Neural progenitor cell (in vitro differentiated cells): ENCODE data around the gene TTC4. TPM values are rescaled to one million over a fixed set of nuclear protein-coding genes. Genes with fewer than 3 reads are reported as not detected.

Source experiments
- DNase-seq: peaks from one replicate; pipeline ENCODE4 v3.0.0-alpha.2; 2016; ENCODE audit warnings: low spot score
- H2AFZ ChIP-seq: fragments of 200-600 bp; sonication (generic); replicated peaks from 2 replicates; pipeline ENCODE4 v1.6.1; 2016; ENCODE audit warnings: antibody characterized with exemption
- H3F3A ChIP-seq: fragments of 200-600 bp; sonication (generic); 2 replicates; pipeline ENCODE4 v1.6.1; 2016; ENCODE audit warnings: antibody characterized with exemption, low read depth
- H3K27ac ChIP-seq: fragments of 200-600 bp; sonication (generic); 2 replicates; pipeline ENCODE4 v1.5.1; 2016; ENCODE audit warnings: mild to moderate bottlenecking
- H3K27me3 ChIP-seq: fragments of 200-600 bp; sonication (generic); 2 replicates; pipeline ENCODE4 v1.6.1; 2016; ENCODE audit warnings: mild to moderate bottlenecking, moderate library complexity
- H3K36me3 ChIP-seq: fragments of 200-600 bp; sonication (generic); 2 replicates; pipeline ENCODE4 v1.5.1; 2016
- H3K4me1 ChIP-seq: fragments of 200-600 bp; sonication (generic); 2 replicates; pipeline ENCODE4 v1.6.1; 2016; ENCODE audit warnings: mixed run types
- H3K4me2 ChIP-seq: fragments of 200-600 bp; sonication (generic); 2 replicates; pipeline ENCODE4 v1.6.1; 2016
- H3K4me3 ChIP-seq: fragments of 200-600 bp; sonication (generic); 2 replicates; pipeline ENCODE4 v1.5.1; 2016
- H3K79me2 ChIP-seq: fragments of 200-600 bp; sonication (generic); 2 replicates; pipeline ENCODE4 v1.6.1; 2016; ENCODE audit warnings: low read depth
- H3K9ac ChIP-seq: fragments of 200-600 bp; sonication (generic); 2 replicates; pipeline ENCODE4 v1.6.1; 2016
- H3K9me3 ChIP-seq: fragments of 200-600 bp; sonication (generic); 2 replicates; pipeline ENCODE4 v1.5.1; 2016; ENCODE audit warnings: low read depth
- H4K20me1 ChIP-seq: fragments of 200-600 bp; sonication (generic); 2 replicates; pipeline ENCODE4 v1.6.1; 2016; ENCODE audit warnings: low read depth
- H3K27ac Mint-ChIP-seq: 3 replicates; pipeline ENCODE4 v1.8.0; 2021; ENCODE audit warnings: mixed read lengths
- H3K27me3 Mint-ChIP-seq: 2 replicates; pipeline ENCODE4 v1.8.0; 2022; ENCODE audit warnings: low read depth, mild to moderate bottlenecking, inconsistent platforms, moderate library complexity, mixed read lengths; ENCODE audit not compliant: insufficient read depth
- H3K36me3 Mint-ChIP-seq: 3 replicates; pipeline ENCODE4 v1.8.0; 2021; ENCODE audit warnings: mixed read lengths
- H3K4me1 Mint-ChIP-seq: 3 replicates; pipeline ENCODE4 v1.8.0; 2021; ENCODE audit warnings: mixed read lengths
- H3K4me3 Mint-ChIP-seq: 3 replicates; pipeline ENCODE4 v1.8.0; 2021; ENCODE audit warnings: mild to moderate bottlenecking, moderate library complexity, mixed read lengths
- H3K9me3 Mint-ChIP-seq: 3 replicates; pipeline ENCODE4 v1.8.0; 2020; ENCODE audit warnings: mixed read lengths
- EZH2 ChIP-seq: fragments of 200-600 bp; sonication (generic); IDR thresholded peaks from 2 replicates; pipeline ENCODE4 v1.6.1; 2017; ENCODE audit warnings: antibody characterized with exemption, mild to moderate bottlenecking, moderate library complexity
- EZH2phosphoT487 ChIP-seq: fragments of 200-600 bp; sonication (generic); IDR thresholded peaks from 2 replicates; pipeline ENCODE4 v1.6.1; 2017; ENCODE audit warnings: antibody characterized with exemption
- total RNA-seq: library from RNA; depleted of rRNA; stranded (reverse); fragments of >200 nt; gene quantifications from 2 replicates; pipeline ENCODE4 v1.2.3, GENCODE V29; 2015; ENCODE audit warnings: low replicate concordance
- TF ChIP-seq, protein P1 (sequence below): fragments of 200-600 bp; sonication (generic); IDR thresholded peaks from 2 replicates; pipeline ENCODE4 v1.5.1; 2017; ENCODE audit warnings: antibody characterized with exemption, mild to moderate bottlenecking

The TTC4 gene
- total RNA-seq, 1 donor from 2014 or later = 37.5 TPM

DNA sequence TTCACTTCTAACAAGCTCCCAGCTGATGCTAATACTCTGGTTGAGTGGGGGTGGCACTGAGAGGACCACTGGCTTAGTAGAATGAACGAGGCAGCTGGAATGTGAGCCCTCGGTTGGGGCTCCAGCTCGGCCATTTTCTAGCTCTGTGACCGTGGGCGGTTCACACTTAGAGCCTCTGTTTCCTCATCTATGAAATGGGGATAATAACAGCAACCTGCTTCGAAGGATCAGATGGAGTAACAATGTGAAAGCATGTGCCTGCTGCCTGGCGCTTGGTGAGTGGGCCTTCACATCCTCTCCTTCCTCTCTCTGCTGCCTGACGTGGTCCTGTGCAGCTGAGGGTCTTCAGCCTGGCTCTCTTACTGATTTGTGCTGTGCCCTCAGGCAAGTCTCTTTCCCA, 20.9 kb upstream of the TTC4 start:
- no peak overlapping the region for H3K4me3 Mint-ChIP-seq

DNA sequence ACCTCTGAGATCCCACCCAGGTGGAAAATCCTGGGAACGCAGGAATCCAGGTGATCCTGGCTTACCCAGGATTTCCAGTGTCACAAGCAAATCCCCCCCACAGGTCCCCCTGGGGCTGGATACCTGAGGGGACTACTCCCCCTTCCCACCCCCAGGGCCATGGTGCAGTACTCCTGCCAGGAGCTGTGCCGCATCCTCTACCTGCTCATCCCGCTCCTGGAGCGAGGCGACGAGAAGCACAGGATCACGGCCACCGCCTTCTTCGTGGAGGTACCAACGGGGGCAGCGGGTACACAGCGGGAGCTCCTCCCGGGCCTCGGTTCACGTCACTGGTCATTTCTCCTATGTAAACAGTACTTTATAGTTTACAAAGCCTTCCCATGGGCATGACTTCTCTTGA, 20.4 kb upstream of the TTC4 start:
- Mint-ChIP-seq H3K27me3 (peaks cover 4% of the 10 kb centered on the region), H3K9me3 (no peaks in the 10 kb centered on the region), H3K4me3 (no peak overlapping the region), H3K27ac (no peak overlapping the region), H3K36me3 (no peaks in the 10 kb centered on the region), H3K4me1 (no peaks in the 10 kb centered on the region)
- H3K36me3 ChIP-seq = no peaks in the 10 kb centered on the region
- H3K4me1 ChIP-seq = no peaks in the 10 kb centered on the region
- H3K27ac ChIP-seq = no peak overlapping the region
- no peaks in the 10 kb centered on the region for H3F3A ChIP-seq
- no peaks in the 10 kb centered on the region for H4K20me1 ChIP-seq
- TF ChIP-seq EZH2 = no peak
- no peak for TF ChIP-seq EZH2phosphoT487
- TF ChIP-seq, protein P1, sequence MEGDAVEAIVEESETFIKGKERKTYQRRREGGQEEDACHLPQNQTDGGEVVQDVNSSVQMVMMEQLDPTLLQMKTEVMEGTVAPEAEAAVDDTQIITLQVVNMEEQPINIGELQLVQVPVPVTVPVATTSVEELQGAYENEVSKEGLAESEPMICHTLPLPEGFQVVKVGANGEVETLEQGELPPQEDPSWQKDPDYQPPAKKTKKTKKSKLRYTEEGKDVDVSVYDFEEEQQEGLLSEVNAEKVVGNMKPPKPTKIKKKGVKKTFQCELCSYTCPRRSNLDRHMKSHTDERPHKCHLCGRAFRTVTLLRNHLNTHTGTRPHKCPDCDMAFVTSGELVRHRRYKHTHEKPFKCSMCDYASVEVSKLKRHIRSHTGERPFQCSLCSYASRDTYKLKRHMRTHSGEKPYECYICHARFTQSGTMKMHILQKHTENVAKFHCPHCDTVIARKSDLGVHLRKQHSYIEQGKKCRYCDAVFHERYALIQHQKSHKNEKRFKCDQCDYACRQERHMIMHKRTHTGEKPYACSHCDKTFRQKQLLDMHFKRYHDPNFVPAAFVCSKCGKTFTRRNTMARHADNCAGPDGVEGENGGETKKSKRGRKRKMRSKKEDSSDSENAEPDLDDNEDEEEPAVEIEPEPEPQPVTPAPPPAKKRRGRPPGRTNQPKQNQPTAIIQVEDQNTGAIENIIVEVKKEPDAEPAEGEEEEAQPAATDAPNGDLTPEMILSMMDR = no peak
- DNase-seq = no peak
- H3K4me2 ChIP-seq = no peak overlapping the region
- H3K79me2 ChIP-seq = no peaks in the 10 kb centered on the region
- no peaks in the 10 kb centered on the region for H3K27me3 ChIP-seq
- H2AFZ ChIP-seq = no peak overlapping the region
- H3K9me3 ChIP-seq = no peaks in the 10 kb centered on the region
- H3K4me3 ChIP-seq = no peak overlapping the region
- no peak overlapping the region for H3K9ac ChIP-seq

More for the DNA sequence above, 20.9 kb upstream of the TTC4 start:
- no peak overlapping the region for H3K9ac ChIP-seq
- H4K20me1 ChIP-seq = no peaks in the 10 kb centered on the region
- H3K27ac ChIP-seq = no peak overlapping the region
- no peak overlapping the region for H3K4me3 ChIP-seq
- Mint-ChIP-seq H3K4me1 (no peaks in the 10 kb centered on the region), H3K27me3 (peaks cover 4% of the 10 kb centered on the region), H3K36me3 (no peaks in the 10 kb centered on the region), H3K9me3 (no peaks in the 10 kb centered on the region), H3K27ac (no peak overlapping the region)
- H3K36me3 ChIP-seq = no peaks in the 10 kb centered on the region
- no peaks in the 10 kb centered on the region for H3K27me3 ChIP-seq
- TF ChIP-seq, protein P1 = no peak
- TF ChIP-seq EZH2 (no peak), EZH2phosphoT487 (no peak)
- H2AFZ ChIP-seq = no peak overlapping the region
- no peaks in the 10 kb centered on the region for H3K9me3 ChIP-seq
- H3F3A ChIP-seq = no peaks in the 10 kb centered on the region
- H3K4me2 ChIP-seq = no peak overlapping the region
- no peak for DNase-seq
- H3K79me2 ChIP-seq = no peaks in the 10 kb centered on the region
- H3K4me1 ChIP-seq = no peaks in the 10 kb centered on the region

DNA sequence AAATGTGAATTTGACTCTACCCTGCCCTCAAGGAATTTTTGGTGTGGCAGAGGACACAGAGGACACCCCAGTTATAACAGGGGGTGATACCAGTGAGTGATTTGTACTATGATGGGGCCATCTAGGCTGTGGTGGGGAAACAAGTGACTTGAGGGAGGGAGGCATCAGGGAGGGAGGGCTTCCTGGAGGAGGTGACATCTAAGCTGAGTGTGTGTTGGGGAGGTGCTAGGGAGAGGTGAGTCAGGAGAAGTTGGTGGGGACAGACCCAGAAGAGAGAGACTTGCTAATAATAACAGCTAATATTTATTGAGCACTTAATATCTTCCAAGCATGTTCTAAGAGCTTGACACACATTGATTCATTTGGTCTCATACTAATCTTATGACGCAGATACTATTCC, 19.9 kb upstream of the TTC4 start:
- Histone ChIP-seq H3K9ac (no peak overlapping the region), H2AFZ (no peak overlapping the region), H3K4me3 (no peak overlapping the region), H3K27ac (no peak overlapping the region), H4K20me1 (no peaks in the 10 kb centered on the region), H3K27me3 (no peaks in the 10 kb centered on the region), H3K36me3 (no peaks in the 10 kb centered on the region), H3K4me2 (no peak overlapping the region), H3K4me1 (no peaks in the 10 kb centered on the region), H3K9me3 (no peaks in the 10 kb centered on the region), H3F3A (no peaks in the 10 kb centered on the region), H3K79me2 (no peaks in the 10 kb centered on the region)
- DNase-seq = no peak
- H3K36me3 Mint-ChIP-seq = no peaks in the 10 kb centered on the region
- H3K27ac Mint-ChIP-seq = no peak overlapping the region
- no peak overlapping the region for H3K4me3 Mint-ChIP-seq
- no peaks in the 10 kb centered on the region for H3K4me1 Mint-ChIP-seq
- no peaks in the 10 kb centered on the region for H3K9me3 Mint-ChIP-seq
- peaks cover 4% of the 10 kb centered on the region for H3K27me3 Mint-ChIP-seq
- TF ChIP-seq EZH2 (no peak), EZH2phosphoT487 (no peak)
- TF ChIP-seq, protein P1 = no peak

DNA sequence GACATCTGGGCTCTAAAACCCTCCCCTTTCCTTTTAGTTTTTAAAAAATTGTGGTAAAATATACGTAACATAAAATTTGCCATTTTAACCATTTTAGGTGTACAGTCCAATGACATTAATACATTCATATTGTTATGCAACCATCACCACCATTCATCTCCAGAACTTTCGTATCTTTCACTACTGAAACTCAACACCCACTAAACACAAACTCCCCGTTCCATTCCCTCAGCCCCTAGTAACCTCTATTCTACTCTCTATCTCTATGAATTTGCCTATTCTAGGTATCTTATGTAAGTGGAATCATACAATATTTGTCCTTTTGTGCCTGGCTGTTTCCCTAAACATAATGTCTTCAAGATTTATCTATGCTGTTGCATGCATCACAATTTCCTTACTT, 19.4 kb upstream of the TTC4 start:
- no peaks in the 10 kb centered on the region for H3K79me2 ChIP-seq
- Mint-ChIP-seq H3K27ac (no peak overlapping the region), H3K4me3 (no peak overlapping the region), H3K27me3 (peaks cover 4% of the 10 kb centered on the region), H3K9me3 (no peaks in the 10 kb centered on the region), H3K4me1 (no peaks in the 10 kb centered on the region), H3K36me3 (no peaks in the 10 kb centered on the region)
- no peaks in the 10 kb centered on the region for H3K36me3 ChIP-seq
- no peak overlapping the region for H3K9ac ChIP-seq
- H3K4me3 ChIP-seq = no peak overlapping the region
- no peak overlapping the region for H2AFZ ChIP-seq
- H4K20me1 ChIP-seq = no peaks in the 10 kb centered on the region
- H3K27ac ChIP-seq = no peak overlapping the region
- no peaks in the 10 kb centered on the region for H3K9me3 ChIP-seq
- TF ChIP-seq EZH2 = no peak
- TF ChIP-seq EZH2phosphoT487 = no peak
- TF ChIP-seq, protein P1 = no peak
- H3K4me2 ChIP-seq = no peak overlapping the region
- no peaks in the 10 kb centered on the region for H3K27me3 ChIP-seq
- no peaks in the 10 kb centered on the region for H3F3A ChIP-seq
- no peak for DNase-seq
- no peaks in the 10 kb centered on the region for H3K4me1 ChIP-seq
